Omental fat pad (tissue), 4 donors: Measurements from ENCODE around the gene TMEM151B. TPM values are rescaled to one million over a fixed set of nuclear protein-coding genes. Genes with fewer than 3 reads are reported as not detected.

Source experiments
- ATAC-seq: fragments of 150-250 bp; one replicate; pipeline ENCODE4 v1.9.1; 2016; ENCODE audit warnings: mild to moderate bottlenecking, moderate library complexity; ENCODE audit not compliant: low FRiP score
- DNase-seq: peaks from one replicate; pipeline ENCODE4 v3.0.0-alpha.2; 2019; ENCODE audit warnings: low spot score
- CTCF ChIP-seq, 3 donors: fragments of 450-650 bp; IDR thresholded peaks; one replicate each; pipeline ENCODE4 v1.5.1; 2016 to 2017; ENCODE audit warnings: antibody characterized with exemption in 3 of 3, mild to moderate bottlenecking in 3 of 3, moderate library complexity in 2 of 3
- total RNA-seq, 4 donors: library from RNA; depleted of rRNA; stranded (reverse); fragments of >200 nt; gene quantifications; one replicate each; pipeline ENCODE4 v1.1.0, GENCODE V29; 2016

The TMEM151B gene
- total RNA-seq, 4 donors from 2014 or later, result 0.19 TPM; not detected in 3

GRCh38 chr6:44272999-44273566 lies 2.8 kb downstream of the TMEM151B start:
- ATAC-seq (no peak), DNase-seq (no peak)
- no peak for TF ChIP-seq CTCF (IDR thresholded peaks at IDR 0.05)

- TF ChIP-seq CTCF (IDR thresholded peaks at IDR 0.05), result no peak
- no peak for DNase-seq
- ATAC-seq, result no peak
Observed at GRCh38 chr6:44273617-44274016, 3.4 kb downstream of the TMEM151B start.

- DNase-seq, result no peak
- peak; percentile 5 for ATAC-seq
- no peak for TF ChIP-seq CTCF (IDR thresholded peaks at IDR 0.05)
Observed at GRCh38 chr6:44275271-44275748, 5.1 kb downstream of the TMEM151B start.

GRCh38 chr6:44275749-44276648 lies 5.7 kb downstream of the TMEM151B start:
- TF ChIP-seq CTCF (IDR thresholded peaks at IDR 0.05), result no peak
- DNase-seq (no peak), ATAC-seq (peak; percentile 26)

- no peak for TF ChIP-seq CTCF (IDR thresholded peaks at IDR 0.05)
- DNase-seq (no peak), ATAC-seq (no peak)
Observed at GRCh38 chr6:44276667-44277640, 6.7 kb downstream of the TMEM151B start.

GRCh38 chr6:44277763-44278162 lies 7.5 kb downstream of the TMEM151B start:
- ATAC-seq (no peak), DNase-seq (no peak)
- no peak for TF ChIP-seq CTCF (IDR thresholded peaks at IDR 0.05)
